ENCODE data around the gene GYPC.

Gene GYPC

GRCh38 chr2:126729896-126730295, 73.9 kb downstream of the GYPC start:
- no peak for DNase-seq

- DNase-seq, result no peak
Observed at GRCh38 chr2:126730655-126731054, 74.7 kb downstream of the GYPC start.

GRCh38 chr2:126731353-126731752, 75.4 kb downstream of the GYPC start:
- DNase-seq, result no peak

GRCh38 chr2:126732682-126733245, 76.8 kb downstream of the GYPC start:
- DNase-seq, result no peak

- no peak for DNase-seq
Observed at GRCh38 chr2:126733795-126734194, 77.8 kb downstream of the GYPC start.

- DNase-seq, result no peak
Observed at GRCh38 chr2:126736133-126736874, 80.3 kb downstream of the GYPC start.

- DNase-seq, result peak in 3 of 58 donors; percentile 7 to 20 (median 10)
Observed at GRCh38 chr2:126739141-126739540, 83.2 kb downstream of the GYPC start.

- DNase-seq, result no peak
Observed at GRCh38 chr2:126744640-126745039, 88.7 kb downstream of the GYPC start.

Measured in anterior cingulate cortex (tissue), 58 donors.